Panc1 (cell line): ENCODE measurements around the gene ZNF407. TPM values are rescaled to one million over a fixed set of nuclear protein-coding genes. Genes with fewer than 3 reads are reported as not detected.

Experiments
- ATAC-seq: fragments of 200-7000 bp; cut with Tn5 transposase; 2 replicates; pipeline ENCODE4 v1.9.1; 2020; ENCODE audit warnings: mild to moderate bottlenecking, moderate library complexity
- BruUV-seq: library from RNA; stranded (reverse); fragments of 400-500 nt; replicated peaks from 2 replicates; lab custom pipeline; 2021; lab: Mats Ljungman, UMichigan
- CTCF ChIA-PET: fragments of 300-600 bp; sonication (Branson Sonifier 250); formaldehyde crosslinking; loops from one replicate; lab custom pipeline; 2022; ENCODE audit warnings: antibody characterized with exemption; lab: Charles Lee
- POLR2A ChIA-PET: fragments of 300-600 bp; sonication (Branson Sonifier 250); formaldehyde crosslinking; loops from one replicate; lab custom pipeline; 2022; ENCODE audit warnings: antibody characterized with exemption; lab: Charles Lee
- DNase-seq: peaks from one replicate; pipeline ENCODE4 v3.0.0-alpha.2; 2010; ENCODE audit warnings: low read depth, low spot score
- H3K27ac ChIP-seq: 2 replicates; pipeline ENCODE4 v1.5.1; 2011; ENCODE audit warnings: mild to moderate bottlenecking, low read length, inconsistent platforms
- H3K27me3 ChIP-seq: fragments of 200-500 bp; sonication (Bioruptor generic); 2 replicates; pipeline ENCODE4 v1.6.0; 2014; ENCODE audit warnings: low read length, inconsistent platforms; ENCODE audit not compliant: control insufficient read depth, insufficient read depth
- H3K36me3 ChIP-seq: fragments of 200-500 bp; sonication (Bioruptor generic); 2 replicates; pipeline ENCODE4 v1.5.1; 2014; ENCODE audit warnings: inconsistent platforms, mild to moderate bottlenecking, low read length, moderate library complexity; ENCODE audit not compliant: control insufficient read depth, insufficient read depth
- H3K4me1 ChIP-seq: 2 replicates; pipeline ENCODE4 v1.5.1; 2011; ENCODE audit warnings: inconsistent platforms, mild to moderate bottlenecking, low read length, moderate library complexity; ENCODE audit not compliant: control insufficient read depth, insufficient read depth
- H3K4me3 ChIP-seq, 2 experiments: 2 replicates each; pipeline ENCODE4 v1.5.1; 2011 to 2012; ENCODE audit warnings: low read depth in 2 of 2, low read length in 2 of 2, mild to moderate bottlenecking in 2 of 2, inconsistent platforms in 1 of 2, moderate library complexity in 1 of 2
- H3K9me3 ChIP-seq: fragments of 200-500 bp; sonication (Bioruptor generic); 2 replicates; pipeline ENCODE4 v1.5.1; 2014; ENCODE audit warnings: low read depth, mild to moderate bottlenecking, inconsistent platforms, low read length, moderate library complexity; ENCODE audit not compliant: control insufficient read depth, insufficient read depth
- POLR2AphosphoS5 ChIP-seq: IDR thresholded peaks from 2 replicates; pipeline ENCODE4 v1.6.1; 2012; ENCODE audit warnings: mild to moderate bottlenecking, low read depth, low read length, moderate library complexity
- SIN3A ChIP-seq: IDR thresholded peaks from 2 replicates; pipeline ENCODE4 v1.6.1; 2012; ENCODE audit warnings: low read depth, mild to moderate bottlenecking, low read length, moderate library complexity, borderline replicate concordance; ENCODE audit not compliant: insufficient read depth
- TCF7L2 ChIP-seq: IDR thresholded peaks from 2 replicates; pipeline ENCODE4 v1.6.1; 2011; ENCODE audit warnings: mild to moderate bottlenecking, low read depth, low read length, inconsistent platforms
- in situ Hi-C: cut with HindIII; loops from 2 replicates; pipeline ENCODE4 v1.10.0; 2016; ENCODE audit warnings: low sequenced_read_pairs, low pct_unique_long_range_greater_than_20kb
- intact Hi-C: fragments of 100-400 bp; cut with micrococcal nuclease; formaldehyde crosslinking; loops from one replicate; pipeline ENCODE4 v1.10.0; 2022; ENCODE audit not compliant: unreplicated experiment
- total RNA-seq: library from RNA; stranded (reverse); gene quantifications from one replicate; pipeline ENCODE4 v1.2.1, GENCODE V29; 2021; ENCODE audit not compliant: unreplicated experiment
- TF ChIP-seq, protein P1 (sequence below), 2 experiments: IDR thresholded peaks; 2 replicates each; pipeline ENCODE4 v1.6.1; 2011 to 2012; ENCODE audit warnings: low read depth in 2 of 2, control low read depth in 1 of 2, low read length in 1 of 2, mild to moderate bottlenecking in 1 of 2, moderate library complexity in 1 of 2; ENCODE audit not compliant: insufficient read depth in 1 of 2
- TF ChIP-seq, protein P2 (sequence below): fragments of 450-650 bp; IDR thresholded peaks from 2 replicates; pipeline ENCODE4 v1.5.1; 2017; ENCODE audit warnings: mild to moderate bottlenecking

ZNF407 gene
- total RNA-seq, 1 experiment from 2014 or later, result 16.8 TPM

DNA sequence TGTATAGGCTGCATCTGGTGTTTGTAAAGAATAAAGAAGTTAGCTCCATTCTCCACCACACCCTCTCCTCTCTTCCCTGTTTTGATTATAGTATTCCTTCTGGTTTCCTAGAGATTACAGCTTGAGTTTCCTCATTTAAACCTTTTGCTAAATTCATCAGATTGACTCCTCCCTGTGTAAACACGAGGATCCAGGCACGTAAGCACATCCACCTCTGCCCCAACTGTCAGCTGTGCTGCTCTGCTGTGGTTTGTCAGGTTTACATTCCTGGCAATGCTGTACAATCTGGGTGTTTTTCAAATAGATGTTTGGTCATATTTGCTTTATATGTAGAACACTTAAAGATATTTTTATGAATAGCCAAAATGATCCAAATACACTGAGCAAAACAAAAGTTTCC is 308.5 kb downstream of the ZNF407 start:
- no peak for ATAC-seq
- POLR2A ChIA-PET, result no interaction called here

DNA sequence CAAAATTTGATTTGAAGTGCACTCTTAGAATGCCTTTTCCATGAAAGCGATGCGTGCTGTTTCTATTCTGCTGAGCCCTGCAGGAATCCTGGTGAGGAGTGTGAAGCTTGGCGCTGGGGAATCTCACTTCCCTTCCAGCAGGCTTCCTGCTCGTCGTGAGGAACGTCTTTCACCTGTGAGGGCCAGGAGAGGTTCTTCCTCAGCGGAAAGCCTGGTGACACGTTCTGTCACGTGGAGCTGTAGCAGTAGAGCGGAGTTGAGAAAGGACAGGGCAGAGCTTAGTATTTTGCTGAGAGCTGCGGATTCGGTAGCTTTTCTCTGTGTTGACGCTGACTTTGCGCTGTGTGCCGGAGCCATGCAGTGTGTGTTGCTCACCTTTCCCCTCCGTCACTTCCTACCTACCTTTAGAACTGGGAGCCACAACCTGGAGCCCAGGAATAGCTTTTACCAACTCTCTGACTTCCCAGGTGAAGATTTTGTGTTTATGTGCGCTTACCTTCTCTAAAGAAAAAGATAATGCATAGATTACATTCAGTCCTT is 316.5 kb downstream of the ZNF407 start:
- Histone ChIP-seq H3K27me3 (no peaks in the 10 kb centered on the region), H3K4me1 (no peaks in the 10 kb centered on the region), H3K36me3 (no peaks in the 10 kb centered on the region), H3K9me3 (no peaks in the 10 kb centered on the region), H3K27ac (no peak overlapping the region), H3K4me3 (no peak overlapping the region)
- no TSS peak for BruUV-seq
- in situ Hi-C loops, result no loop called here
- POLR2A ChIA-PET, result interaction anchor here (0.5 kb wide), 1 partner anchor 548 kb away, joined by 3 read pairs; no protein-coding TSS in a partner anchor
- TF ChIP-seq, protein P1, sequence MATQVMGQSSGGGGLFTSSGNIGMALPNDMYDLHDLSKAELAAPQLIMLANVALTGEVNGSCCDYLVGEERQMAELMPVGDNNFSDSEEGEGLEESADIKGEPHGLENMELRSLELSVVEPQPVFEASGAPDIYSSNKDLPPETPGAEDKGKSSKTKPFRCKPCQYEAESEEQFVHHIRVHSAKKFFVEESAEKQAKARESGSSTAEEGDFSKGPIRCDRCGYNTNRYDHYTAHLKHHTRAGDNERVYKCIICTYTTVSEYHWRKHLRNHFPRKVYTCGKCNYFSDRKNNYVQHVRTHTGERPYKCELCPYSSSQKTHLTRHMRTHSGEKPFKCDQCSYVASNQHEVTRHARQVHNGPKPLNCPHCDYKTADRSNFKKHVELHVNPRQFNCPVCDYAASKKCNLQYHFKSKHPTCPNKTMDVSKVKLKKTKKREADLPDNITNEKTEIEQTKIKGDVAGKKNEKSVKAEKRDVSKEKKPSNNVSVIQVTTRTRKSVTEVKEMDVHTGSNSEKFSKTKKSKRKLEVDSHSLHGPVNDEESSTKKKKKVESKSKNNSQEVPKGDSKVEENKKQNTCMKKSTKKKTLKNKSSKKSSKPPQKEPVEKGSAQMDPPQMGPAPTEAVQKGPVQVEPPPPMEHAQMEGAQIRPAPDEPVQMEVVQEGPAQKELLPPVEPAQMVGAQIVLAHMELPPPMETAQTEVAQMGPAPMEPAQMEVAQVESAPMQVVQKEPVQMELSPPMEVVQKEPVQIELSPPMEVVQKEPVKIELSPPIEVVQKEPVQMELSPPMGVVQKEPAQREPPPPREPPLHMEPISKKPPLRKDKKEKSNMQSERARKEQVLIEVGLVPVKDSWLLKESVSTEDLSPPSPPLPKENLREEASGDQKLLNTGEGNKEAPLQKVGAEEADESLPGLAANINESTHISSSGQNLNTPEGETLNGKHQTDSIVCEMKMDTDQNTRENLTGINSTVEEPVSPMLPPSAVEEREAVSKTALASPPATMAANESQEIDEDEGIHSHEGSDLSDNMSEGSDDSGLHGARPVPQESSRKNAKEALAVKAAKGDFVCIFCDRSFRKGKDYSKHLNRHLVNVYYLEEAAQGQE (IDR thresholded peaks at IDR 0.05; ENCODE audit: insufficient read depth in 1 of 2, low read depth in 2 of 2, low read length in 1 of 2), result no peak
- TF ChIP-seq SIN3A, result no peak
- TF ChIP-seq TCF7L2, result no peak
- TF ChIP-seq, protein P2, sequence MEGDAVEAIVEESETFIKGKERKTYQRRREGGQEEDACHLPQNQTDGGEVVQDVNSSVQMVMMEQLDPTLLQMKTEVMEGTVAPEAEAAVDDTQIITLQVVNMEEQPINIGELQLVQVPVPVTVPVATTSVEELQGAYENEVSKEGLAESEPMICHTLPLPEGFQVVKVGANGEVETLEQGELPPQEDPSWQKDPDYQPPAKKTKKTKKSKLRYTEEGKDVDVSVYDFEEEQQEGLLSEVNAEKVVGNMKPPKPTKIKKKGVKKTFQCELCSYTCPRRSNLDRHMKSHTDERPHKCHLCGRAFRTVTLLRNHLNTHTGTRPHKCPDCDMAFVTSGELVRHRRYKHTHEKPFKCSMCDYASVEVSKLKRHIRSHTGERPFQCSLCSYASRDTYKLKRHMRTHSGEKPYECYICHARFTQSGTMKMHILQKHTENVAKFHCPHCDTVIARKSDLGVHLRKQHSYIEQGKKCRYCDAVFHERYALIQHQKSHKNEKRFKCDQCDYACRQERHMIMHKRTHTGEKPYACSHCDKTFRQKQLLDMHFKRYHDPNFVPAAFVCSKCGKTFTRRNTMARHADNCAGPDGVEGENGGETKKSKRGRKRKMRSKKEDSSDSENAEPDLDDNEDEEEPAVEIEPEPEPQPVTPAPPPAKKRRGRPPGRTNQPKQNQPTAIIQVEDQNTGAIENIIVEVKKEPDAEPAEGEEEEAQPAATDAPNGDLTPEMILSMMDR, result no peak
- no peak for TF ChIP-seq POLR2AphosphoS5
- CTCF ChIA-PET, result interaction anchor here (0.5 kb wide), 1 partner anchor 246 kb away, joined by 4 read pairs; no protein-coding TSS in a partner anchor
- DNase-seq (no peak), ATAC-seq (no peak)
- intact Hi-C loops, result no loop called here

More for the DNA sequence above, 308.5 kb downstream of the ZNF407 start:
- H3K4me1 ChIP-seq, result no peaks in the 10 kb centered on the region
- no peaks in the 10 kb centered on the region for H3K27me3 ChIP-seq
- no peak overlapping the region for H3K4me3 ChIP-seq
- no peaks in the 10 kb centered on the region for H3K9me3 ChIP-seq
- CTCF ChIA-PET, result no interaction called here
- no peak overlapping the region for H3K27ac ChIP-seq
- no peaks in the 10 kb centered on the region for H3K36me3 ChIP-seq
- in situ Hi-C loops (no loop called here), intact Hi-C loops (no loop called here)
- no peak for DNase-seq
- TF ChIP-seq, protein P2, result no peak
- TF ChIP-seq TCF7L2 (no peak), POLR2AphosphoS5 (no peak), SIN3A (no peak)
- TF ChIP-seq, protein P1 (IDR thresholded peaks at IDR 0.05; ENCODE audit: insufficient read depth in 1 of 2, low read depth in 2 of 2, low read length in 1 of 2), result no peak
- BruUV-seq, result no TSS peak
